ENCODE measurements around the gene MOGAT3. TPM values are rescaled to one million over a fixed set of nuclear protein-coding genes. Genes with fewer than 3 reads are reported as not detected.
"Not testable (repeated sequence)": the region's sequence is repeated elsewhere in the genome, so short reads cannot be mapped to it uniquely, and the experiment has no call there.

Gene MOGAT3
- total and polyA plus RNA-seq, 4 donors, result 5.4 TPM; not detected in 3

DNA sequence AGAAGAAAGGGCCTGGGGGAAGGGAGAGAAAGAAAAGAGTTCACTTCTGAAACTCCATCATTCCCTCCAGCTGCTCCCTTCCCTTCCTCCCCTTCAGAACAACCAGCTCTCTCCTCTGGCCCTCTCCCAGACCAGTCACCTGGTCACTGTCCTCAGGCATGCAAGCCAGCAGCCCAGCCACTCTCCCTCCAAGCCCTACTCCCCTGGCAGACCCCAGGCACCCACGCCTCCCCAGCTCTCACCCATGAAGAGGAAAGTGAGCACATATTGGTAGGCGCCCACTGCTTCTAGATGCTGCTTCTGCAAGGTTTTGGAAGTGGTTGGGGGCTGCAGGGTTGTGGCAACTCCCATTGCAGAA is 353 bp downstream of the MOGAT3 start:
- Histone ChIP-seq H3K27me3 (ENCODE audit: control insufficient read depth in 1 of 2, insufficient read depth in 2 of 2, low read length in 1 of 2) (no peaks in the 10 kb centered on the region), H3K27ac (ENCODE audit: low read depth in 1 of 2, low read length in 2 of 2) (no peak overlapping the region), H3K4me1 (ENCODE audit: control insufficient read depth in 1 of 2, insufficient read depth in 2 of 2, low read length in 2 of 2) (no peaks in the 10 kb centered on the region), H3K4me3 (ENCODE audit: low read length in 2 of 2) (no peak overlapping the region), H3K36me3 (ENCODE audit: control insufficient read depth in 1 of 2, insufficient read depth in 2 of 2, low read length in 1 of 2) (no peaks in the 10 kb centered on the region), H3K9me3 (ENCODE audit: control insufficient read depth, low read length) (no peaks in the 10 kb centered on the region)
- 58 to 84% methylated on average over 2 of the region's 2 CpGs for WGBS, 2 donors
- DNase-seq, result no peak
- ATAC-seq (ENCODE audit: low FRiP score), result no peak
- intact Hi-C loops (cut with DNase I), result no loop called here

DNA sequence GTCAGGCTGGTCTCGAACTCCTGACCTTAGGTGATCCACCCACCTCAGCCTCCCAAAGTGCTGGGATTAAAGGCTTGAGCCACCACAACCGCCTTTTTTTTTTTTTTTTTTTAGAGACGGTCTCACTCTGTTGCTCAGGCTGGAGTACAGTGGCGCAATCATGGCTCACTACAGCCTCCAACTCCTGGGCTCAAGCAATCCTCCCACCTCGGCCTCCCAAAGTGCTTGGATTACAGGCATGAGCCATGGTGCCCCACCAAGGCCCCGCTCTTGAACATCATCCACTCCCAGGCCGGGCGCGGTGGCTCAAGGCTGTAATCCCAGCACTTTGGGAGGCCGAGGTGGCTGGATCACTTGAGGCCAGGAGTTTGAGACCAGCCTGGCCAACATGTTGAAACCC is 1.3 kb downstream of the MOGAT3 start:
- H3K4me1 ChIP-seq (ENCODE audit: control insufficient read depth in 1 of 2, insufficient read depth in 2 of 2, low read length in 2 of 2); intact Hi-C loops (cut with DNase I); H3K36me3 ChIP-seq (ENCODE audit: control insufficient read depth in 1 of 2, insufficient read depth in 2 of 2, low read length in 1 of 2); ATAC-seq (ENCODE audit: low FRiP score); DNase-seq; H3K27me3 ChIP-seq (ENCODE audit: control insufficient read depth in 1 of 2, insufficient read depth in 2 of 2, low read length in 1 of 2); H3K9me3 ChIP-seq (ENCODE audit: control insufficient read depth, low read length); H3K27ac ChIP-seq (ENCODE audit: low read depth in 1 of 2, low read length in 2 of 2); H3K4me3 ChIP-seq (ENCODE audit: low read length in 2 of 2): not testable (repeated sequence)
- 85 to 94% methylated on average over 10 of the region's 10 CpGs for WGBS, 2 donors

DNA sequence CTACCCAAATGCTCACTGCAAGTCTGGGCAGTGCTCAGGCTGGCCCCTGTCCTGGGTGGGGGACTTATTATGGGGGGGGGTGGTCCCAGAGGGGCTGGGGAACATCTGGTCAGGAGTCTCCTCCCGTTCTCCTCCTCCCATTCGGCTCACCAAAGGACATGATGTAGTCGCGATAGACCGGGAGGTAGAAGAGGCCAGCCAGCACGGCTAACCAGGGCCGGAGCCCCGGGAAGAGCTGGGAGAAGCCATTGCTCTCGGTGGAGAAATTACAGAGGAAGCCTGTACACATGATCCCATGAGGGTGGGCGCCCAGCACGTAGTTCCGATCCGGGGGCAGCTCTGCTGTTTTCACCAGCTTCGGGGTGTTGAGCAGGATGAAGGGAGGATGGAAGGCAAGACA is 2.4 kb downstream of the MOGAT3 start:
- H3K9me3 ChIP-seq (ENCODE audit: control insufficient read depth, low read length), result no peaks in the 10 kb centered on the region
- H3K36me3 ChIP-seq (ENCODE audit: control insufficient read depth in 1 of 2, insufficient read depth in 2 of 2, low read length in 1 of 2), result no peaks in the 10 kb centered on the region
- DNase-seq, result no peak
- intact Hi-C loops (cut with DNase I), result no loop called here
- no peaks in the 10 kb centered on the region for H3K4me1 ChIP-seq (ENCODE audit: control insufficient read depth in 1 of 2, insufficient read depth in 2 of 2, low read length in 2 of 2)
- no peak for ATAC-seq (ENCODE audit: low FRiP score)
- 54 to 66% methylated on average over 14 of the region's 14 CpGs for WGBS, 2 donors
- H3K27me3 ChIP-seq (ENCODE audit: control insufficient read depth in 1 of 2, insufficient read depth in 2 of 2, low read length in 1 of 2), result no peaks in the 10 kb centered on the region
- H3K27ac ChIP-seq (ENCODE audit: low read depth in 1 of 2, low read length in 2 of 2), result no peak overlapping the region
- no peak overlapping the region for H3K4me3 ChIP-seq (ENCODE audit: low read length in 2 of 2)

DNA sequence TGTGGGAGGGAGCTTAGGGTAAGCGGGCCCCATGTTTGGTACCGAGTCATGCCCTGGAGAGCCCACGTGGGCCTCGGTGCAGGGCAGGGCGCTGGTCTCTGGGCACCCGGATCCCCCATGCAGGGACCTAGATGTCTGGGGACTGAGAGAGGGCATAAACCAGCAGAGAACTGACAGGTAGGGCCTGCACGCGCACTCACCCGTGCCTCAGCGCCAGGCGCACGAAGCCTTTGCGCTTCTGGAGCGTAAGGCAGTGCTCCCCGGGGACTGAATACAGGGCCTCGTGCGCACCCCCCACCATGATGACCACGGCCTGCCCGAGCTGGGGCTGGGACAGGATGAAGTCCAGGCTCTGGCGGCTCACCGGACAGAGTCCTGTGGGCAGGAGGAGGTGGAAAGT is 2.8 kb downstream of the MOGAT3 start:
- H3K27me3 ChIP-seq (ENCODE audit: control insufficient read depth in 1 of 2, insufficient read depth in 2 of 2, low read length in 1 of 2), result no peaks in the 10 kb centered on the region
- intact Hi-C loops (cut with DNase I), result no loop called here

DNA sequence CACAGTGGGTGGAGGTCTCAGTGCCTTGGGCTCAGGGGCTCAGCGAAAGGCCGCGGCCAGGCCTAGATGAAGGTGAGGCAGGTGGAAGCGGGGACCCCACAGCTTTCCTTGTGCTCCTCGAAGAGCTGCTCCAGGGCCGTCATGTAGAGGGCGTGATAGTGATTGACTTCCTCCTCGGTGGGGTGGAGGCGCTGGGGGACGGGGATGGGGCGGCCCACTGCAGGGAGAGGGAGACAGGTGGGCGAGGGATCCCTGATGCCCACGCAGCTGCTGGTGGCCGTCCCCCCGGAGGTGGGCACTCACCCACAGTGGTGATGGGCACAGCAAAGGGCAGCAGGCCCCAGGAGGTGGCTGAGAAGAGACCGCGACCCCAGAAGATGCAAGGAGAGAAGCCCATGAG is 5.0 kb downstream of the MOGAT3 start:
- WGBS, 2 donors, result 83 to 89% methylated on average over 17 of the region's 17 CpGs
- H3K4me3 ChIP-seq (ENCODE audit: low read length in 2 of 2), result no peak overlapping the region
- H3K27ac ChIP-seq (ENCODE audit: low read depth in 1 of 2, low read length in 2 of 2), result no peak overlapping the region
- intact Hi-C loops (cut with DNase I), result no loop called here
- no peaks in the 10 kb centered on the region for H3K4me1 ChIP-seq (ENCODE audit: control insufficient read depth in 1 of 2, insufficient read depth in 2 of 2, low read length in 2 of 2)
- no peak for ATAC-seq (ENCODE audit: low FRiP score)
- DNase-seq, result no peak
- H3K36me3 ChIP-seq (ENCODE audit: control insufficient read depth in 1 of 2, insufficient read depth in 2 of 2, low read length in 1 of 2), result no peaks in the 10 kb centered on the region
- no peaks in the 10 kb centered on the region for H3K27me3 ChIP-seq (ENCODE audit: control insufficient read depth in 1 of 2, insufficient read depth in 2 of 2, low read length in 1 of 2)
- no peaks in the 10 kb centered on the region for H3K9me3 ChIP-seq (ENCODE audit: control insufficient read depth, low read length)

More for the DNA sequence above, 2.8 kb downstream of the MOGAT3 start:
- Histone ChIP-seq H3K9me3 (ENCODE audit: control insufficient read depth, low read length) (no peaks in the 10 kb centered on the region), H3K36me3 (ENCODE audit: control insufficient read depth in 1 of 2, insufficient read depth in 2 of 2, low read length in 1 of 2) (no peaks in the 10 kb centered on the region), H3K27ac (ENCODE audit: low read depth in 1 of 2, low read length in 2 of 2) (no peak overlapping the region), H3K4me3 (ENCODE audit: low read length in 2 of 2) (no peak overlapping the region), H3K4me1 (ENCODE audit: control insufficient read depth in 1 of 2, insufficient read depth in 2 of 2, low read length in 2 of 2) (no peaks in the 10 kb centered on the region)
- no peak for DNase-seq
- WGBS, 2 donors, result 68 to 69% methylated on average over 20 to 21 of the region's 21 CpGs
- peak; percentile 30 for ATAC-seq (ENCODE audit: low FRiP score)

DNA sequence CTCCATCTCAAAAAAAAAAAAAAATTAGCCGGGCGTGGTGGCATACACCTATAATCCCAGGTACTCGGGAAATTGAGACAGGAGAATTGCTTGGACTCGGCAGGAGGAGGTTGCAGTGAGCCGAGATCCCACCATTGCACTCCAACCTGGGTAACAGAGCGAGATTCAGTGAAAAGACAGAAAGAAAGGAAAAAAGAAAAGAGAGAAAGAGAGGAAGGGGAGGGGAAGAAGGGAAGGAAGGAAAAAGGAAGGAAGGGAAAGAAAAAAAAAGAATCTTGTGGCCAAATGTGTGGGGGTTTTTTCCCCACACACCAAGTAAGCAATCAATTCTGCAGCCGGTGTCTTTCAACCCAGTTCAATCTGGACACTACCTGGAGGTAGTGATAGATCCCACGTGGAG is 11.7 kb downstream of the MOGAT3 start:
- no peak overlapping the region for H3K4me3 ChIP-seq (ENCODE audit: low read length in 2 of 2)

DNA sequence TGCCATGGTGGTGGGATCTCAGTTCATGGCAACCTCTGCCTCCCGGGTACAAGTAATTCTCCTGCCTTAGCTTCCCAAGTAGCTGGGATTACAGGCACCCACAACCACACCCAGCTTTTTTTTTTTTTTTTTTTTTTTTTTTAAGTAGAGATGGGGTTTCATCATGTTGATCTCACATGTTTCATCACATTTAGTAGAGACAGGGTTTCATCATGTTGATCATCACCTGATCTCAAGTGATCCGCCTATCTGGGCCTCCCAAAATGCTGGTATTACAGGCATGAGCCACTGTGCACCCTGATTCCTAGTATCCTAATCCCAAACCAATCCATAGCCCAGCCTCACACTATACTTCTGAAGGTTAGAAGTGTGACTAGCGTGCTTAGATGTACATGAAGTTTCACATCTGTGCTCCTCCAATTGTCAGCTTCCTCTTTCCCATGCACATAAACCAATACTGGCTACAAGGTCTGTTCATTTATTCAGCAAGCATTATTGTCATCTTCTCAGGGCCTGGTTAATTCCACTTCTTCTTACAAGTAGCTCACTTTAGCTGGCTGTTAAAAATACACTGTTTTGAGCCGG is 13.9 kb downstream of the MOGAT3 start:
- no peak for ATAC-seq (ENCODE audit: low FRiP score)
- Histone ChIP-seq H3K9me3 (ENCODE audit: control insufficient read depth, low read length) (no peaks in the 10 kb centered on the region), H3K4me1 (ENCODE audit: control insufficient read depth in 1 of 2, insufficient read depth in 2 of 2, low read length in 2 of 2) (no peaks in the 10 kb centered on the region), H3K27me3 (ENCODE audit: control insufficient read depth in 1 of 2, insufficient read depth in 2 of 2, low read length in 1 of 2) (no peaks in the 10 kb centered on the region), H3K4me3 (ENCODE audit: low read length in 2 of 2) (no peak overlapping the region), H3K36me3 (ENCODE audit: control insufficient read depth in 1 of 2, insufficient read depth in 2 of 2, low read length in 1 of 2) (no peaks in the 10 kb centered on the region), H3K27ac (ENCODE audit: low read depth in 1 of 2, low read length in 2 of 2) (no peak overlapping the region)
- no peak for DNase-seq
- WGBS, 2 donors, result 89 to 90% methylated on average over 4 of the region's 4 CpGs
- intact Hi-C loops (cut with DNase I), result no loop called here

More for the DNA sequence above, 11.7 kb downstream of the MOGAT3 start:
- ATAC-seq (ENCODE audit: low FRiP score) (no peak), DNase-seq (no peak)
- Histone ChIP-seq H3K27me3 (ENCODE audit: control insufficient read depth in 1 of 2, insufficient read depth in 2 of 2, low read length in 1 of 2) (no peaks in the 10 kb centered on the region), H3K27ac (ENCODE audit: low read depth in 1 of 2, low read length in 2 of 2) (no peak overlapping the region), H3K4me1 (ENCODE audit: control insufficient read depth in 1 of 2, insufficient read depth in 2 of 2, low read length in 2 of 2) (no peaks in the 10 kb centered on the region), H3K36me3 (ENCODE audit: control insufficient read depth in 1 of 2, insufficient read depth in 2 of 2, low read length in 1 of 2) (no peaks in the 10 kb centered on the region), H3K9me3 (ENCODE audit: control insufficient read depth, low read length) (no peaks in the 10 kb centered on the region)
- 83 to 88% methylated on average over 8 of the region's 8 CpGs for WGBS, 2 donors
- intact Hi-C loops (cut with DNase I), result no loop called here

DNA sequence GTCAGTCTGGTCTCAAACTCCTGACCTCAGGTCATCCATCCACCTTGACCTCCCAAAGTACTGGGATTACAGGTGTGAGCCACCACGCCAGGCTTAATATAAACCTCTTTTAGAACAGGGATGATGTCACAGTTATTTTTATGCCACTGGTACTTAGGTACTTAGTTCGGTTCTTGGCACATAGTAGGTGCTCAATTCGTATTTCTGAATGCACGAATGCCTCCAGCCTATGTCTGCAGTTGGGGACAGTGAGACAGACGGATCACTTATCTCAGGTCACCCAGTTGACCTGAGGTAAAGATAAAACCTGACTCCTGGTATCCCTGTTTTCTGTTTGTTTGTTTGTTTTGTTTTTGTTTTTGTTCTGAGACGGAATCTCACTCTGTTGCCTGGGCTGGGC is 14.6 kb downstream of the MOGAT3 start:
- WGBS, 2 donors, result 60 to 61% methylated on average over 6 of the region's 6 CpGs
- Histone ChIP-seq H3K36me3 (ENCODE audit: control insufficient read depth in 1 of 2, insufficient read depth in 2 of 2, low read length in 1 of 2) (no peaks in the 10 kb centered on the region), H3K27ac (ENCODE audit: low read depth in 1 of 2, low read length in 2 of 2) (no peak overlapping the region), H3K27me3 (ENCODE audit: control insufficient read depth in 1 of 2, insufficient read depth in 2 of 2, low read length in 1 of 2) (no peaks in the 10 kb centered on the region), H3K9me3 (ENCODE audit: control insufficient read depth, low read length) (no peaks in the 10 kb centered on the region), H3K4me1 (ENCODE audit: control insufficient read depth in 1 of 2, insufficient read depth in 2 of 2, low read length in 2 of 2) (no peaks in the 10 kb centered on the region), H3K4me3 (ENCODE audit: low read length in 2 of 2) (no peak overlapping the region)
- DNase-seq, result no peak
- intact Hi-C loops (cut with DNase I), result no loop called here
- no peak for ATAC-seq (ENCODE audit: low FRiP score)

DNA sequence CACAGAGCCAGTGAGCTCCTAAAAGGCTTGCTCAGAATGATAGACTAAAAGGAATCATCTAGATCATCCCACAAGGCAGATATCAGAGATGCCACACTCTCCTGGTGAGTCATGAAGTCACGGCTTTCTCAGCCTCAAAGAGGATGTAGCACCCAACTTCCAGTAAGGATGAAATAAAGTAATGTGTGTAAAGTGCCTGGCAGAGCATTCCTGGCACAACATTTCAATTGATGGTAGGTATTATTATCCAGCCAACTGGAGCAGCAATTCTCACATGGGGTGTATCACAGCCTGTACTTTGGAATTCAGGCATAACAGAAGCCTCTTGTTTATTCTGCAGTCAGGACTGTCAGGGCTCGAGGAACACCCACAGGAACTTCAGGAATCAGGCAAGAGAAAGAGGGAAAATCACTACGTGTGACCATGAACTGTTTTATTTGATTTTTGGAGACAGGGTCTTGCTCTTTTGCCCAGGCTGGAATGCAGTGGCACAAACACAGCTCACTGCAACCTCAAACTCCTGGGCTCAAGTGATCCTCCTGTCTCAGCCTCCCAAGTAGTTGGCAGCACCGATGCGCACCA is 15.5 kb downstream of the MOGAT3 start:
- H3K27ac ChIP-seq (ENCODE audit: low read depth in 1 of 2, low read length in 2 of 2), result no peak overlapping the region
- H3K36me3 ChIP-seq (ENCODE audit: control insufficient read depth in 1 of 2, insufficient read depth in 2 of 2, low read length in 1 of 2), result no peaks in the 10 kb centered on the region
- intact Hi-C loops (cut with DNase I), result no loop called here
- no peaks in the 10 kb centered on the region for H3K27me3 ChIP-seq (ENCODE audit: control insufficient read depth in 1 of 2, insufficient read depth in 2 of 2, low read length in 1 of 2)
- no peaks in the 10 kb centered on the region for H3K4me1 ChIP-seq (ENCODE audit: control insufficient read depth in 1 of 2, insufficient read depth in 2 of 2, low read length in 2 of 2)
- H3K4me3 ChIP-seq (ENCODE audit: low read length in 2 of 2), result no peak overlapping the region
- no peaks in the 10 kb centered on the region for H3K9me3 ChIP-seq (ENCODE audit: control insufficient read depth, low read length)
- DNase-seq (no peak), ATAC-seq (ENCODE audit: low FRiP score) (no peak)
- WGBS, 2 donors, result 43% methylated on average over 5 of the region's 5 CpGs
